Measurements from ENCODE around the gene SNAPC1. TPM values are rescaled to one million over a fixed set of nuclear protein-coding genes. Genes with fewer than 3 reads are reported as not detected.
A peak's percentile ranks its signal among the peaks of the same experiment; 100 is the strongest.

The SNAPC1 gene
- total RNA-seq, 1 donor from 2014 or later = 2.7 TPM

DNA sequence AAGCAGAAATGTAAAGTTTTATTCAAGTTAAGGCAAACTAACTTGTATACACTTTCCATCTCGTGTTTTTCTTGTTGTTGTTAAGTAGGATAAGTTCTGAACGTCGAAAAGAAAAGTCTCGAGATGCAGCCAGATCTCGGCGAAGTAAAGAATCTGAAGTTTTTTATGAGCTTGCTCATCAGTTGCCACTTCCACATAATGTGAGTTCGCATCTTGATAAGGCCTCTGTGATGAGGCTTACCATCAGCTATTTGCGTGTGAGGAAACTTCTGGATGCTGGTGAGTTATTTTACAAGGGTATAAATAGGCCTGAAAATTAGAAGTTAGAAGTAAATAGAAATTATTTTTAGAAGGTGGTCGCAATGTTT is 41.9 kb upstream of the SNAPC1 start:
- TF ChIP-seq, protein P1, sequence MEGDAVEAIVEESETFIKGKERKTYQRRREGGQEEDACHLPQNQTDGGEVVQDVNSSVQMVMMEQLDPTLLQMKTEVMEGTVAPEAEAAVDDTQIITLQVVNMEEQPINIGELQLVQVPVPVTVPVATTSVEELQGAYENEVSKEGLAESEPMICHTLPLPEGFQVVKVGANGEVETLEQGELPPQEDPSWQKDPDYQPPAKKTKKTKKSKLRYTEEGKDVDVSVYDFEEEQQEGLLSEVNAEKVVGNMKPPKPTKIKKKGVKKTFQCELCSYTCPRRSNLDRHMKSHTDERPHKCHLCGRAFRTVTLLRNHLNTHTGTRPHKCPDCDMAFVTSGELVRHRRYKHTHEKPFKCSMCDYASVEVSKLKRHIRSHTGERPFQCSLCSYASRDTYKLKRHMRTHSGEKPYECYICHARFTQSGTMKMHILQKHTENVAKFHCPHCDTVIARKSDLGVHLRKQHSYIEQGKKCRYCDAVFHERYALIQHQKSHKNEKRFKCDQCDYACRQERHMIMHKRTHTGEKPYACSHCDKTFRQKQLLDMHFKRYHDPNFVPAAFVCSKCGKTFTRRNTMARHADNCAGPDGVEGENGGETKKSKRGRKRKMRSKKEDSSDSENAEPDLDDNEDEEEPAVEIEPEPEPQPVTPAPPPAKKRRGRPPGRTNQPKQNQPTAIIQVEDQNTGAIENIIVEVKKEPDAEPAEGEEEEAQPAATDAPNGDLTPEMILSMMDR (IDR thresholded peaks at IDR 0.05) = no peak
- no peaks in the 10 kb centered on the region for H3K27me3 ChIP-seq
- no peaks in the 10 kb centered on the region for H3K9me3 ChIP-seq
- no peak overlapping the region for H3K27ac ChIP-seq
- H3K36me3 ChIP-seq = peaks cover 8 to 23% of the 10 kb centered on the region in 2 donors
- DNase-seq (ENCODE audit: low spot score in 2 of 2) = no peak
- intact Hi-C loops (cut with DNase I) = no loop called here
- no peak overlapping the region for H3K4me3 ChIP-seq
- H3K4me1 ChIP-seq = peaks cover 0 to 4% of the 10 kb centered on the region in 2 donors

DNA sequence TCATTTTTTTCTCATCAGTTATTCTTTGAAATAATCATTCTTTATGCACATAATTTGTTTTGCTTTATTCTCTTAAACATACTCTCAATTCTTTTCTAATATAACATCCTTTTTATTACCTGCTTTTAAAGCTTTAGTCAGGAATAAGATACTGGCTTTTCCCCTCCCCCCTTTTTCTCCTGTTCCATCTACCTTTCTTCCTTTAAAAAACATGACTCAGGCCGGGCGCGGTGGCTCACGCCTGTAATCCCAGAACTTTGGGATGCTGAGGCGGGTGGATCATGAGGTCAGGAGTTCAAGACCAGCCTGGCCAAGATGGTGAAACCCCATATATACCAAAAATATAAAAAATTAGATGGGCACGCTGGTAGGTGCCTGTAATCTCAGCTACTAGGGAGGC is 41.5 kb upstream of the SNAPC1 start:
- DNase-seq (ENCODE audit: low spot score in 2 of 2) = no peak
- no peak overlapping the region for H3K4me3 ChIP-seq
- no peaks in the 10 kb centered on the region for H3K9me3 ChIP-seq
- H3K4me1 ChIP-seq = peaks cover 0 to 4% of the 10 kb centered on the region in 2 donors
- H3K36me3 ChIP-seq = peaks cover 8 to 23% of the 10 kb centered on the region in 2 donors
- TF ChIP-seq, protein P1 (IDR thresholded peaks at IDR 0.05) = no peak
- intact Hi-C loops (cut with DNase I) = no loop called here
- H3K27me3 ChIP-seq = no peaks in the 10 kb centered on the region
- H3K27ac ChIP-seq = no peak overlapping the region

GRCh38 chr14:61724133-61724532 is 38.1 kb upstream of the SNAPC1 start:
- H3K4me3 ChIP-seq = no peak overlapping the region
- H3K27ac ChIP-seq = no peak overlapping the region
- no peaks in the 10 kb centered on the region for H3K27me3 ChIP-seq
- no peaks in the 10 kb centered on the region for H3K9me3 ChIP-seq
- H3K36me3 ChIP-seq = peaks cover 34 to 41% of the 10 kb centered on the region in 2 donors
- TF ChIP-seq, protein P1 (IDR thresholded peaks at IDR 0.05) = no peak
- DNase-seq (ENCODE audit: low spot score in 2 of 2) = no peak
- H3K4me1 ChIP-seq = no peaks in the 10 kb centered on the region
- intact Hi-C loops (cut with DNase I) = no loop called here

GRCh38 chr14:61726778-61727658 is 35.2 kb upstream of the SNAPC1 start:
- Histone ChIP-seq H3K4me1 (no peaks in the 10 kb centered on the region), H3K4me3 (no peak overlapping the region), H3K27me3 (no peaks in the 10 kb centered on the region), H3K36me3 (peaks cover 35 to 47% of the 10 kb centered on the region in 2 donors), H3K9me3 (no peaks in the 10 kb centered on the region), H3K27ac (no peak overlapping the region)
- intact Hi-C loops (cut with DNase I) = no loop called here
- DNase-seq (ENCODE audit: low spot score in 2 of 2) = no peak
- TF ChIP-seq, protein P1 (IDR thresholded peaks at IDR 0.05) = no peak

DNA sequence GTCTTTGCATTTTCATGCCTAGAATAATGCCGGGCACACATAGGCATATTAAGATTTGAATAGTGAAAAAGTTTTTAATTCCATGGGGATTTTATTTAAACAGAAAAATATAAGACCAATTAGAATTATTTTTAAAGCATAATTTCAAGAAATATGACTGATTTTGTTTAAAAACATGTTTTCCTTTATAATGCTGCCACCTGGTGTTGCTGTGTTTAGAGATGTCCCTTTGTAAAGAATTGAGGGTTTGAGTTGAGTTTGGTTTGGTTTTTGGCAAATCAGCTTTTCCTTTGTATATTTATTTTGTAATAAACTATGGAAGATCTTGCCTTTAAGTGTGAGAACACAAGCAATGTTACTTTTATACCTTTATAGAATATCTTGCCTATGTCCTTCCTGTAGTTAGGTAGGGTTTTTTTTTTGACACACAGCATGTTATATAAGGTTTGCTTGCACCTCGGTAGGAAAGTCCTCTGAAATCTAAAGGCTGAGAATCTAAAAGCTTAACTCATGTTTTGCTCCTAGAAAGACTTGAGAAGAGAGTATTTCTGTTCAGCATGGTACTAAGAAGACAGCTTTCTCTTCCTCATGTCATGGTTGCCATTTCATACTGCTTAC is 31.4 kb upstream of the SNAPC1 start:
- intact Hi-C loops (cut with DNase I) = loop anchor here (2.0 kb wide), 1 partner anchor 270 kb away; no protein-coding TSS in a partner anchor
- H3K9me3 ChIP-seq = no peaks in the 10 kb centered on the region
- H3K4me1 ChIP-seq = no peaks in the 10 kb centered on the region
- no peak overlapping the region for H3K4me3 ChIP-seq
- TF ChIP-seq, protein P1 (IDR thresholded peaks at IDR 0.05) = peak; percentile 11 to 46 (median 11)
- H3K27ac ChIP-seq = no peak overlapping the region
- DNase-seq (ENCODE audit: low spot score in 2 of 2) = no peak
- no peaks in the 10 kb centered on the region for H3K27me3 ChIP-seq
- H3K36me3 ChIP-seq = peaks cover 45 to 49% of the 10 kb centered on the region in 2 donors
